ENCODE results near the gene FAM20C.

The FAM20C gene

DNA sequence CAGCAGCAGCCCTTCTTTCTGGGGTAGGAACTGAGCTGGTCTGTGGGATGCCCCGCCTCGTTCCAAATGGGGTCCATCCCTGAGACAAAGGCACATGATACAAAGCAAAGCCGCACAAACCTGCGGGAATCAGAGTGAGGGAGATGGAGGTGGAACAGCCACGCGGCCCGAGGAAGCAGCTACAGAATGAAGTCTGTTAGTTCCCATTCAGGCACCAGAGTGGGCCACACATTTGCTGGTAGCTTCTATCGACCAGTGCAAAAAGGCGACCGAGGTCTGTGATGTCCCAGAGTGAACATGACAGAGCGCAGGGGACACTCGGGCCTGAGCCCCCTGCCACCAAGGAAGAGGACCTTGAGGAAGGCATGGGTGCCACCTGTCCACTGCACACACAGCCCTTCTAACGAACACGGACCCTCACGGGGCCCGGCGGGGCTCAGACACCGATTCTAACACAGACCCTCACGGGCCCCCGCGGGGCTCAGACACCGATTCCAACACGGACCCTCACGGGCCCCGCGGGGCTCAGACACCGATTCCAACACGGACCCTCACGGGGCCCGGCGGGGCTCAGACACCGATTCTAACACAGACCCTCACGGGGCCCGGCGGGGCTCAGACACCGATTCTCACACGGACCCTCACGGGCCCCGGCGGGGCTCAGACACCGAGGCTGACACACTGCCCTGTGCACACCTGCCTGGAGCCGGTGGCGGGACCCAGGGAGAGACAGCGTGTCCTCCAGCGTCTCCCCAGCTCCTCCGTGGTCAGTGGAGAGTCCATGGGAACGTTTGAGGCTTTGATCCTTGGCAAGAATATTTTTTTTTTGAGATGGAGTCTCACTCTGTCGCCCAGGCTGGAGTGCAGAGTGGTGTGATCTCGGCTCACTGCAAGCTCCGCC, 32.8 kb upstream of the FAM20C start:
- DNase-seq, result no peak

DNA sequence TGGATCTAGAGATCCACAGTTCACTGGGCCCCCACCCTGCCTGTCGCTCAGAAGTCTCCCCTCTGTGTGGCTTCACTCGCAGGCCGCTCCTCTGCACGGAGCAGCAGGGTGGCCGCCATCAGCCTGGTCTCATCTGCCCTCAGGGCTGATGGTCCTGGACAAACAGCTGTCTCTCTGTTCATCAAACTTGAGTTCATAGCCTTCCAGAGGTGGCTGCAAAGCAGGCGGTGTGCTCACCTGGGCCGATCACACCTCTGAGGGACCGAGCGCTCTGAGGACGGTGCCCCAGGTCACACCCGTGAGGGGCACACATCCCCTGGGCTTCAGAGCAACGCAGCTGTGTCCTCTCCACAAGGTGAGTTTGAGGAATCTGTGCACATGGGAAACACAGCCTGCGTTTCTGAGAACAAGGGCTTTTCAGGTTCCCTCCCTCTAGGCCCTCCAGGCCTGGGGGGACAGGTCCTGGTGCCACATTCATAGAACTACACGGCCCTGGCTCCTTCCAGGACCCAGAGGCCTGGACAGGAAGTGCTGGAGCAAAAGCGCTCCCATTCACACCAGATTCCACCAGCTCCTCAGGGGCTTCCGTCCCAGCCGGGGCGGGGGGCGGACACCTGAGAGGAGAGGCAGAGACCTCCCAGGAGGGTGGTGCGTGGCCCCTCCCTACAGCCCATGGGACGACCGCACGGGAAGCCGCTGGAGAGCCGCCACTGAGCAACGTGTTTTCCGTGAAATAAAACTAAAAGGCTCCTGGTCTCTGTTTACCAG, 31.2 kb upstream of the FAM20C start:
- no peak for DNase-seq

DNA sequence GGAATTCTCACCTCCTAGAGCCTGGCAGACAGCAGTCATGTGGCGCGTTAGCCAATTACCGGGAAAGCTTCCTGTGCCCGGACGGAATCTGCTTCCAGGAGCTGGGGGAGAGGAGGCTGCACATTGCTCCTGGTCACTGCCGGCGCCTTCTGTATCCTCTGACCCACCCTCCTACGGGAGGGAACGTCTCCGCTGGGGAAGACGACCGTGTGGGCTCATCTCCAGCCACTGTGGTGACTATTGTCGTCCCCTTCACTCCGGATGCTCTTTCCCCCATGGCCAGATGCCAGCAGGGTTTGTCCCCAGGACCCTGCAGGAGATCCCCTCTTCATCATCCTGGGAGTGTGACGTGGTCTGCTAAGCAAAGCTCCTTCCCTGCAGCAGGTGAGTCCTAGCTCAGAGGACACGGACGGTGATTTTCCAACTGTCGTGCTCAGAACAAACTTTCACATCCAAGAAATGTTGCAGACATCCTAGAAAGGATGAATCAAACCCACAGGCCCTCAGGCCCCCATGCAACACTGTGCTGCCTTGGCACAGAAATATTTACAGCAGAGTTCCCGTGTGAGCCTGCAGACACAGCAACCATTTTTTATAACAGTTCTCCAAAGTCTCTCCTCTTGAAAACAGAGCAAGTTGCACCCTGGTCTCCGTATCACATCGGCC, 29.6 kb upstream of the FAM20C start:
- no peak for DNase-seq

DNA sequence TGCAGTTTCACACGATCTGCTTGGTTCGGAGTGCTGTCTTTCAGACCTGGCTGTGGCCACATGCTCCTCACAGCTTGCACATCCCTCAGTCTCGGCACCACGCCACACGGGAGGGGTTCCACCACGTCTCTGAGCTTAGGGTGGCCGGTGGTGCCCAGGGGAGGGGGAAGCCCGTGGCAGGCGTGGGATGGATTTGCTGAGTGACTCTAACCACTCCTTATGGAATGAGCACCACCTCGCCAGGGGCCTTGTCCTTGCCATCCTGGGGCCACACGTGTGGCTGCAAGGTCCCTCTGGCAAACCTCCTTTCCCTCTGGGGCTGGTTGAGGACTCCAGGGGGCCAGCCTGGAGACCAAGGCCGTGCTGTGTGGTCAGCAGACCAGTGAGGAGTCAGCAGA, 29.1 kb upstream of the FAM20C start:
- no peak for DNase-seq

DNA sequence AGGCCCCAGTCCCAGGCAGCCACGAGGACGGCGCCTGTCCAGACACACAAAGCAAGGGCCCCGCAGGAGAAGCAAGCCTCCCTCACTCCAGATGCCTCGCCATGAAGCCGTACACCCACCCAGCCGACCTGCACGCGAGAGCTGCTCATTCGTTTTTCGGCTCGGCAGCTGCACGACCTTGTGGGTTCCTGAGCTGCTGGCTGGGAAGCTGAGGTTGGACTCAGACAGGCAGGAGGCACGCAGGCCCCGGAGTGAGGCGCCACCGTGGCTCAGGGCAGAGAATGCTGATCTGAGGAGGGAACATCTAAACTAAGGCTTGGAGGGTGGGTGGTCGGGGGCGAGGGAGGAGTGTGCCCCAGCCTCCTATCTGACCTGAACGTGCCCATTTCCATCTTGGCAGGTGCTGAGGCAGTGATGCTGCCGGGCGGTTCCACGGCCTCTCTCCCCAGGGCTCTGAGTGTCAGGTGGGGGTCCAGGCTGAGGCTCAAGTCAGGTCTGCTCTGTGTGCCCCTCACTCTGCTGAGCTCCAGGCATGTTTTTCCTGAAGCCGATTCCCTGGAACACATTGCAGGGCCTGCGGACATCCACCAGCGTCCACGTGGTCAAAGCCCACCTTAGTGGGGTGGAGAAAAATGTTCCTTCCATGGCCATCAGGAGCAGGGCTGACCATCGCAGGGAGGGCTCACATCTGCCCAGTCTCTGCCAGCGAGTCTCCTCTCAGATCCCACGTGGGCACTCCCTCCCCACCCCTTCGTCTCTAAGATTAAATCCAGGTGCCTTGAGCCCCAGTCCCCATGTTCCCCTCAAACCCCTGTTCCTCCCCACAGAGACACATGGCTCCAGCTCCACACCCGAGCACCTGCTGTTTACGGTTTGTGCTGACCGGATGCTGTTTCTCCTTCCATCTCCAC, 28.1 kb upstream of the FAM20C start:
- no peak for DNase-seq

DNA sequence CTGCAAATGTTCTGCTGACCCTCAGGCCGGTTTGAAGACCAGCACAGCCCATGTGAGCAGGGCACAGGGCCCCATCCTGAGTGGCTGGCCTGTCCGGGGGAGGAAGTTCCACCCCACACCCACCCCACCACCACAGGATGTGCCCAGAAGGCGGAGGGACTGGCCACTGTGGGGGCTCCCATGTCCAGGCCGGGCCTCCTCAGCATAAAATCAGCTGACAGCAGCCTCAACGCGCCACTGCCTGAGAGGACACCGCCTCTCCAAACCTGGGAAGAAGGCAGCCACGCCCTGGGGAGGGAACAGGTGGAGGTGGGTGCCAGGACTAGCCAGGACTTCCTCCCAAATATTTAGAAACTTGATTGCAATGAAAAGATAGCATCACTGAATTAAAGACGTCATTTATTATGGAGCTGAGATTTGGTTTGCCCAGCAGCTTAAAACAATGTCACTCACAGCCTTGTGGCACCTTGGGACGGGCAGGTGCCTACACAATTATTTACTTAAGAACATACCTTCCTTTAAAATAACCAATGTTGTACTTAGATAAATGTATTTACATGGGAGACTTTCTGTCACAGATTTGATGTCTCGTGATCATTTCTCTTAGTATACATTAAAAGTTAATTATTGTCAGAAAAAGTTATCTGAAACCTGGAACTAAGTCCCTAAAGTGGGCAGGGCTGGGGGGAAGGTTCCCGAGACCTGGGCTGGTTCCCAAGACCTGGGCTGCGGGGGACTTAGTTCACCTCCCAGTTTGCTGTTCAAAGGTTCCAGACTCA, 27.3 kb upstream of the FAM20C start:
- no peak for DNase-seq

DNA sequence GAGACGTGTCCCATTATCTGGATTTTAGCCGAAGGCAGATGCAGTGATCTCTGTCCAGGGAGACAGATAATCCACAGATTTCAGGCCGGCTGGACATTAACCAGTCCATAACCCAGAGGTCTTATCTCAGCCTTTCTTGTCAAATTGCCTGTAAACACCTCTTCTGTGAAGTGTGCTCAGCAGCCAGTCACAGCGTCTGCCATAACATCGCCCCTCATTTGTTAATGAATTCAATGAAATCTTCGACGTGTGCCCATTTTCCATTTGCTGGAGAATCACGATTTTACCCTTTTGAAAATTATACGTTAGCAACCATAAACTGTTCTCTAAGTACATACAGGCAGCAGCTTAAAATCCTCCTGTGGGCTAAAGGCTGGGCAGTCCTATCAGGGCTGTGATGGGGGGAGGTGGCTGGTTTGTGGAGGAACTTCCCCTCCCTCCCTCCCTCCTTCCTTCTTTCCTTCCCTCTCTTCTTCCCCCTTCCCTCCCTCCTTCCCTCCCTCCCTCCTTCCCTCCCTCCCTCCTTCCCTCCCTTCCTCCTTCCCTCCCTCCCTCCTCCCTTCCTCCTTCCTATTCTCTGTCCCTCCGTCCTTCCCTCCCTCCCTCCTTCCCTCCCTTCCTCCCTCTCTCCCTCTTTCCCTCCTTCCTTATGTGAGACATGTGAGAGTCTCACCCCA, 26.6 kb upstream of the FAM20C start:
- DNase-seq, result no peak

DNA sequence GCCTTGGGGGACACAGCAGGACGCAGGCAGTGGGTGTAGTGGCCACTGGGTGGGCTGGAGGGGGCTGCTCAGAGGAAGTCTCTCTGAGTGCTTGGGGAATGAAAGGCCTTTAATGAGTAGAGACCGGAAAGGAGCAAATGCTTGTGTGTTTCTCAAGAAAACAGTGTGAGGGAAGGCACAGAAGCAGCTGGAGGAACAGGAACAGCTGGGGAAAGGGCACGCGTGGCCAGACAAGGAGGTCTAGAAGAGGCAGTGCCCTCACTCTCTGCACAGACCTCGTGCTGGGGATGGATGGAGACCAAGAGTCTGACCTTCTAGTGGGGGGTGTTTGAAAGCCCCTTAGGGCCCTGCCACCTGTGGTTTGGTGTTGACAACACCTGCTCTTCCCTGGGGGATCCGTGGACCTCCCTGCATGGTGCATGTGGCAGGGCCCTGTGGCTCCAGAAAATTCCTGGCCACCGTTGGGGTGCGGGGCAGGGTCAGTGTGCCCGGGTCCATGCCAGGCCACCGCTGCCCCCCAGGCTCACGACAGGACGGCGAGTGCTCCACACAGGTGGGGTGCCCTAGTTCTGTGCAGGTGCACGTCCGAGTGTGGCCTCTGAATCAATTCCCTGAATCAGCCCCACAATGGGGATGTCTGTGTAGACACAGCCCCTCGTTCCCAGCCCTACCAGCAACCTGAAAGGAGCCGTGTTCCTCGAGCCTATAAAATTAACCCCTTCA, 25.9 kb upstream of the FAM20C start:
- no peak for DNase-seq

DNA sequence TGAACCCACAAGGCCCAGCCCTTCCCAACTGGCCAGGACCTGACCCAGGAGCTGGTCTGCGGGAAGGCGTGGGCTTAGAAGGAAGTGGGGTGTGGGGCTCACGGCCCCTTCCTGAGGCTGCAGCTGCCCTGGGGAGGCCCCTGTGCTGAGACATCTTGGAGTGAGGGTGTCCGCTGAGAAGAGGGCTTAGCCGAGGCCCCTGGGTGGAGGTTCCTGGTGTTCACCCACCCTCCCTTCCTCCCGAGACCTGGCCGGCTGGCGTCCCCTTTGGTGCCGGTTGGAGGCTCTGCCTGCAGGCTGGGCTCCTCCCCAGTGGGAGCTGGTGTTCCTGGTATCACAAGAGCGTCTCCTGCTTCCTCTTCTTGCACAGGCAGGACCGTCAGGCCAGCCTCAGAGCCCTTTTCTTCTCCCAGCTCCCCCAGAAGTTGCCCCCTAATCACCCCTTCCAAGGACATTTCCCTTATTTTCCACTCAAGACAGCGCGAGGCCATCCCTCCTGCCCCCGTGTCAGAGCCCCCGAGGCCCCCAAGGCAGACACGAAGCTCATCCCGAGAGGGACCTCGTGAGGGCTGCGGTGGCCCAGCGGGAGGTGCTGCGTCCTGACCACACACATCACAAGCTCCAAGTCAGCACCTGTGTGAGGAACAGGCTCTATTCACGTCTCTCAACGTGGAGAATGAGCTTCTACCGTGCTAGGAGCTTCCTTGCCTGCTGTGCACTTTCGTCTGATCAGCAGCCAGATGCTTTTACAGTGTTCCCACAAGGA, 25.1 kb upstream of the FAM20C start:
- DNase-seq, result no peak

DNA sequence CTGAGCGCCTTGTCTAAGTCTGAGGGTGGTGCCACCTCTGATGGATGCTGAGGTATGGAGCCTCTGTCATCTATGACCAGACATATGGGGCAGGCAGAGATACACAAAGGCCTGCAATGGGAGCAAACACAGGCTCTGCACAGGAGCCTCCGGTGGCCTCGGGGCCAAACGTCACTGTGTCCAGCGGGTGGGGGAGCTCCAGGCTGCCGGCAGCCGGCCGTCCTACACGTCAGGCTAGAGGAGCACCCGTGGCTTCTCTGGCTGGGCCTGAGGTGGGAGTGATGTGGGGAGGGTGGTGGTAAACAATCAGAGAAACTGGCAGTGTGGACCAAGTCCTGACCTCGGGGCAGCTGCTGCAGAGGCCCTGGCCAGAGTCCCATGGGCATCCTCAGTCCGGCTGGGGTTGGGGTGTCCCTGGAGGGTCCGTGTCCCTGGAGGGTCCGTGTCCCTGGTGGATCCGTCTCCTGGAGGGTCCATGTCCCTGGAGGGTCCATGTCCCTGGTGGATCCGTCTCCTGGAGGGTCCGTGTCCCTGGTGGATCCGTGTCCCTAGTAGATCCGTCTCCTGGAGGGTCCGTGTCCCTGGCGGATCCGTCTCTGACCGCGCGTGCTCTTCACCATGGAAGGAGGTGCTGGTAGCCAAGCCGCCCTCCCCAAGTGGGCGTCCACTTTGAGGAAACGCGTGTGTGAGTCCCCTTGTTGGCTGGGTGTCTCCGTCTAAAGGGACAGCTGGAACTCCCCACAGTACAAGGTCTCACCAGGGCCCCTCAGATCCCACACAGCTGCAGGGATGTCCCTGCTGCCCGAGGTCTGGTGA, 24.2 kb upstream of the FAM20C start:
- DNase-seq, result no peak

DNA sequence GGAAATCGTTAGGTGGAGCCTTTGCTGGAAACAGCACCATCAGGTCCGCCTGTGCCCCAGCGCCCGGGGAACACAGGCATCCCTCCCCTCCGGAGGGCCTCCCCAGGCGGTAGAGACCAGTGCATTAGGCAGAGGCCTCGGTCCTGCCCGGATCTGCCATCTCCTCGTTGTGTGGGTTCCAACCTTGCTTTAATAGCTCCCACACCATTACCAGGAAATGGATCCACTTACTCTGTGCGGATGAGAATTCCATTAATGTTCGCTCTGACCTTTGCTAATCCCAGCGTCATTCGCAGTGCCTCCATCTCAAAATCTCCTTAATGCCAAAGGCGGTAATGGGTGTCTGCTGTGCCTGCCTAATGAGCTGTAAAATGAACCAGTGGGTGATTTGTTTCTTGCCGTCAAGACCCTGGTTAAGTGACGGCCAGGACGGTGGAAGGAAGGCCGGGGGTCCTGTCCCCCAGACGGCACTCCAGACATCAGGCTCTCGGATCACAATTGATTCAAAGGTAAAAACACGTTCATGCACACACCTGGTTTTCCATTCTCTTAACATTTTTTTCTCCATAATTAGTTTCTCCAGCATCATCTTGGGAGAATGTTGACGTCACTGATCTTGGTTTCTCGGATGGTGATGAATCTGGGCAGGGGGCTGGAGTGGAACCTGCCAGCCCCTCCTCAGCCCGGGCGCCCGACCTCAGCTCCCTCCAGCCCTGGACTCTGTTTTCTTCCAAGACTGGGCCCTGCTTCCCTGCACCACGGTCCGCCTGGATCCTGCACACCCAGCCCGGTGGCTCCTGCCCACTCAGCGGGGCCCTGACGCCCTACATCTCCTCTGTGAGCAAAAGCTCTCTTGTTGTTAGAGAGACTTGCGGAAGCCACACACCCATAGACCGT, 22.8 kb upstream of the FAM20C start:
- no peak for DNase-seq

DNA sequence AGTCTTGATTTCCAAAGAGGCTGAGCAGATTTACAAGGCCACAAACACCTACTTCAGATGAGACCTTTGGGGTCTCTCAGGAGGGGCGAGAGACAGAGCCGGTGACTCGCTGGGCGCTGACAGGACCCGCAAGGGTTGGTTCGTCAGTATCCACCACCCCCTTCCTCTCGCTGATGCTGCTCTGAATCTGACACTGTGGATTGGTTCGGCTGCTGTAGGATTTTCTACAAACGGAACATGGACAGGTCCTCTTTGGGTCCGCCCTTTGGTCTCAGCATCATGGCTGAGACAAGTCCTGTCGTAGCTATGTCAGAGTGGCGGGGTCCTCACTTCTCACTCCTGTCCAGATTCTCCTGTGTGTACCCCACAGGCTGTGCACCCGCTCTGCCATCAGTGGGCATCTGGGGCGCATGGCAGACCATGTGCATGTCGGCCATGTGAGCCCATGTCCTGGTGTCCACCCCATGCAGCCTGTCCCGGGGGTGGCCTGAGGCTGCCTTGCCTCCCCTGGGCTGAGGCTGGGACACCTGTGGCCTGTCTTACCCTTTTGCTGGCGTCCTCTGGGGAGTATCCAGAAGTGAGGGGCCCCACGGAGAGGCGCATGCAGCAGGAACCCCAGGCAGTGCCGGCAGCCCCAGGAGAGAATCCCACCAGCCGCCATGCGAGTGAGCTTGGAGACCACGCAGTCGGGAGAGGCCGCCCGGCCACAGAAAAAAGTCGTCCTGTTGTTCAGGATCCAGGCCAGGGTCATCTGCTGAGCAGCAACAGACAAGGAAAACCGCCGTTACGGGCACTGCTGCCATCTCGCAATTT, 21.6 kb upstream of the FAM20C start:
- DNase-seq, result no peak

DNA sequence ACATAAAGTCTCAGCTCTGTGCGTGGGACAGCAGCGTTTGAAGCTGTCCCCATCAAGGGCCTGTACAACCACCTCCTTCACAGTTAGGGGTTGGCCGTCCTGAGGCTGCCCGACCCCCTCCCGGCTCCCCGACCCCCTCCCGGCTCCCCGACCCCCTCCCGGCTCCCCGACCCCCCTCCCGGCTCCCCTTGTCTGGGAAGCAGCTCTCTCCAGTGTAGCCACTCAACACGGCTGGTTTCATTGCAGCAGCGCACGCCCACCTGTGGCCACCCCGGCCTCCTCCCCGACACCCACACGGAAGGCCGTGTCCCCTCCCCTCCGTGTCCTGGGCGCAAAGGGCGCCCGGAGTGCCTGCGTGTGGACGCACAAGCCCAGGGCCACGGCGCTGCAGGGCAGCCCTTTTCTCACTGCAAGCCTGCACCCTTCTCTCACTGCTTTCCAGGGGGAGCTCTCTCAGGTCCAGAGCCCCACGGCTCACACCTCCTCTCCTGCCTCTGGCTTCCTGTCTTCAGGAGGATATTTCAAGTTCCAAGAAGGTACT, 20.9 kb upstream of the FAM20C start:
- DNase-seq, result no peak

DNA sequence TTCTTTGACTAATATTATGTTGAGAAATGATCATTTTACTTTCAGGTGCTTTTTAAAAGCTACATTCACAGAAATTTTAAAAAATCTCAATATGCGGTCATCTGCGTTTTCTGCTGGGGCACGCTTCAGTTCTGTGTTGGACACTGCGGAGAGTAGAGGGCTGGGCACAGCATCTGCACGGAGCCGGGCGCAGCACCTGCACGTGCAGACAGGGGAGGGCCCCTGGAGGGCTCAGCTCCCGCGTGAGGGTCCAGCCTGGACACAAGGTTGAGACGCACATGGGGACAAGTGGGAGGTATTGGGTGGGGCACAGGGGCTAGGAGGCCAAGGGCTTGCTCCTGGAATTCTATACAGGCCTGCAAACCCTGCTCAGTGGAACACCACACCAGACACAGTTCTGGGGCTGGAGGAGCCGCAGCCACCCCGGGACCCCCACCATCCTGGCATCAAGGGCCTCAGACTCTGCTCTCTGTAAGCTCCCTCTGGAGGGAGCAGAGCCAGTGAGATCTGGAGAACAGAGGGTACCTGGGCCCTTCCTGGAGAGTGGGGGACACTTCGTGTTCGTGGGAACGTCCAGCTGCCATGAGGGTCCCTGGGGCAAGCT, 20.4 kb upstream of the FAM20C start:
- no peak for DNase-seq

DNA sequence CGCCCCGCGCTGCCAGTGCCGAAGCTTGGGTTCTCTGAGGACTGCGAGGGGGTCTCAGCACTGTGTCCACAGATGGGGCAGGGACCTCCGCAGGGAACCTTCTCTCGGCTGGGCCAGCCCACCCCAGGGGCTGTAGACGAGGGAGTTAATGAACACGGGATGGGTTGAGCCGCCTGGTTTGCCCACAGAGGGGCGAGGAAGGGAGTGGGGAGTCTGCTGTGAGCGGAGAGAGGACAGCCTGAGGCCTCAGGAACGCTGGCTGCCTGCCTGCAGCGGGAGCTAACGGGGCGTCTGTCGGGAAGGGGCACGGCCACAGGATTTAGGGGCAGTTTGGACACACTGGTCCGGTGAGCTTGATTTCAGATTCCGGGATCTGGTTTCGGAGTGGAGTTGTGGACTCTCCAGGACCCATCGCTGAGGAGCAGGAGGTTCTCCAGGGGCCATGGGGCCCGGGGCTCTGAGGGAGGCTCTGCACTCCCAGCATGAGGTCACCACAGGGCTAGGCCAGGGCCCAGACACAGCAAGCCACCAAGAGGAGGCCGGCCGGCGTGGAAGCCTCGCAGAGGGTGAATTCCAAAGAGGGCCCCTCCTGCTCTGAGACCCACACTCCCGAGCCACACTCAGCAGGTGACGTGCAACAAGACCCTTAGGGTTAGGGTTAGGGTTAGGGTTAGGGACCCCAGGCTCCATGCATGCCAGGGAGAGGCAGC, 19.0 kb upstream of the FAM20C start:
- no peak for DNase-seq

Measured in NCI-H1092 treated with DMSO at 0.1 percent for 48 hours (cell line).